HEK293T (cell line): Measurements from ENCODE around the gene FAM24A.
"Not testable (repeated sequence)": the region's sequence is repeated elsewhere in the genome, so short reads cannot be mapped to it uniquely, and the experiment has no call there.

ENCODE experiments used
- CTCF ChIA-PET: fragments of 350-600 bp; formaldehyde crosslinking; extraction: SDS; loops from one replicate; lab custom pipeline; 2021; ENCODE audit warnings: antibody characterized with exemption, inconsistent platforms; lab: Yijun Ruan, JAX
- POLR2A ChIA-PET: fragments of 350-600 bp; formaldehyde crosslinking; extraction: SDS; loops from one replicate; lab custom pipeline; 2020; ENCODE audit warnings: antibody characterized with exemption, inconsistent platforms; lab: Yijun Ruan, JAX
- DNase-seq: peaks from one replicate; pipeline ENCODE4 v3.0.0; 2012; ENCODE audit warnings: mixed read lengths; ENCODE audit errors: extremely low spot score
- ARNT ChIP-seq: fragments of 450-650 bp; IDR thresholded peaks from 2 replicates; pipeline ENCODE4 v1.6.1; 2017; ENCODE audit warnings: mild to moderate bottlenecking
- BHLHE40 ChIP-seq: fragments of 450-650 bp; IDR thresholded peaks from 2 replicates; pipeline ENCODE4 v1.6.1; 2016; ENCODE audit warnings: mild to moderate bottlenecking, moderate library complexity, borderline replicate concordance
- CTBP1 ChIP-seq: fragments of 450-650 bp; IDR thresholded peaks from 2 replicates; pipeline ENCODE4 v1.6.1; 2016; ENCODE audit warnings: borderline replicate concordance
- ELF4 ChIP-seq: fragments of 450-650 bp; IDR thresholded peaks from 2 replicates; pipeline ENCODE4 v1.6.1; 2017; ENCODE audit warnings: antibody characterized with exemption
- FOXA1 ChIP-seq: fragments of 450-650 bp; IDR thresholded peaks from 2 replicates; pipeline ENCODE4 v1.6.1; 2016; ENCODE audit warnings: mild to moderate bottlenecking
- FOXK2 ChIP-seq: fragments of 450-650 bp; IDR thresholded peaks from 2 replicates; pipeline ENCODE4 v1.6.1; 2016; ENCODE audit warnings: mild to moderate bottlenecking
- FOXM1 ChIP-seq: fragments of 450-650 bp; IDR thresholded peaks from 2 replicates; pipeline ENCODE4 v1.6.1; 2017; ENCODE audit warnings: mild to moderate bottlenecking, borderline replicate concordance
- HDGF ChIP-seq: fragments of 450-650 bp; IDR thresholded peaks from 2 replicates; pipeline ENCODE4 v1.6.1; 2017; ENCODE audit warnings: antibody characterized with exemption, borderline replicate concordance
- L3MBTL2 ChIP-seq: fragments of 450-650 bp; conservative IDR thresholded peaks from 2 replicates; pipeline ENCODE4 v1.6.1; 2016; ENCODE audit warnings: mild to moderate bottlenecking
- LEF1 ChIP-seq: fragments of 450-650 bp; IDR thresholded peaks from 2 replicates; pipeline ENCODE4 v1.6.1; 2017; ENCODE audit warnings: mild to moderate bottlenecking, borderline replicate concordance
- NFRKB ChIP-seq: fragments of 450-650 bp; IDR thresholded peaks from 2 replicates; pipeline ENCODE4 v1.6.1; 2016; ENCODE audit warnings: mild to moderate bottlenecking, moderate library complexity
- PKNOX1 ChIP-seq: fragments of 450-650 bp; IDR thresholded peaks from 2 replicates; pipeline ENCODE4 v1.6.1; 2016
- SP1 ChIP-seq: fragments of 450-650 bp; IDR thresholded peaks from 2 replicates; pipeline ENCODE4 v1.6.1; 2017
- SUZ12 ChIP-seq: fragments of 450-650 bp; IDR thresholded peaks from 2 replicates; pipeline ENCODE4 v1.6.1; 2016; ENCODE audit warnings: mild to moderate bottlenecking
- TARDBP ChIP-seq: fragments of 450-650 bp; IDR thresholded peaks from 2 replicates; pipeline ENCODE4 v1.6.1; 2016
- ZNF384 ChIP-seq: fragments of 450-650 bp; IDR thresholded peaks from 2 replicates; pipeline ENCODE4 v1.6.1; 2016

FAM24A gene

GRCh38 chr10:122884166-122884565, 26.2 kb upstream of the FAM24A start:
- ChIA-PET POLR2A (no interaction called here), CTCF (no interaction called here)
- no peak for DNase-seq
- TF ChIP-seq SUZ12: no peak
- TF ChIP-seq BHLHE40: no peak
- no peak for TF ChIP-seq LEF1
- TF ChIP-seq L3MBTL2: no peak
- TF ChIP-seq ELF4: no peak
- TF ChIP-seq CTBP1: no peak
- TF ChIP-seq FOXM1: no peak
- no peak for TF ChIP-seq TARDBP
- no peak for TF ChIP-seq ZNF384
- TF ChIP-seq NFRKB: no peak
- TF ChIP-seq SP1: no peak
- no peak for TF ChIP-seq PKNOX1
- TF ChIP-seq FOXK2: no peak

GRCh38 chr10:122894261-122894944, 16.0 kb upstream of the FAM24A start:
- no peak for DNase-seq
- TF ChIP-seq ARNT: no peak
- no peak for TF ChIP-seq BHLHE40
- CTCF ChIA-PET: no interaction called here
- POLR2A ChIA-PET: interaction anchor here (1.4 kb wide), 1 partner anchor 15 kb away, joined by 5 read pairs; the partner anchor contains the start of gene FAM24B

- POLR2A ChIA-PET, CTCF ChIA-PET, DNase-seq: not testable (repeated sequence)
Observed at GRCh38 chr10:122903861-122904260, 6.5 kb upstream of the FAM24A start.

GRCh38 chr10:122911889-122912484, 1.6 kb downstream of the FAM24A start:
- TF ChIP-seq BHLHE40 (no peak), TARDBP (no peak), ELF4 (no peak), FOXM1 (no peak), PKNOX1 (no peak), NFRKB (no peak), FOXA1 (no peak), SUZ12 (no peak), ARNT (no peak), HDGF (no peak), SP1 (no peak), LEF1 (no peak), L3MBTL2 (no peak), FOXK2 (no peak), CTBP1 (no peak), ZNF384 (no peak)
- ChIA-PET CTCF (no interaction called here), POLR2A (no interaction called here)
- peak; percentile 76 for DNase-seq

- POLR2A ChIA-PET: no interaction called here
- CTCF ChIA-PET: no interaction called here
- DNase-seq: no peak
- no peak for TF ChIP-seq FOXM1
Observed at GRCh38 chr10:122915700-122916099, 5.3 kb downstream of the FAM24A start.

- DNase-seq: no peak
- TF ChIP-seq L3MBTL2 (no peak), PKNOX1 (no peak), FOXM1 (no peak), CTBP1 (no peak), ARNT (no peak), FOXK2 (no peak), TARDBP (no peak), HDGF (no peak), NFRKB (no peak), SUZ12 (no peak), ZNF384 (no peak)
- CTCF ChIA-PET: no interaction called here
- POLR2A ChIA-PET: no interaction called here
Observed at GRCh38 chr10:122930140-122930539, 19.7 kb downstream of the FAM24A start.

GRCh38 chr10:122931088-122931906, 20.9 kb downstream of the FAM24A start:
- ChIA-PET POLR2A (no interaction called here), CTCF (no interaction called here)
- TF ChIP-seq HDGF (no peak), TARDBP (no peak), FOXK2 (no peak)
- no peak for DNase-seq
